Measurements from ENCODE around the gene PELI2.
A peak's percentile ranks its signal among the peaks of the same experiment; 100 is the strongest.

The PELI2 gene

GRCh38 chr14:56175773-56176172 is 57.6 kb downstream of the PELI2 start:
- no peak for DNase-seq

- peak; percentile 17 for DNase-seq
Observed at GRCh38 chr14:56176530-56176929, 58.3 kb downstream of the PELI2 start.

DNA sequence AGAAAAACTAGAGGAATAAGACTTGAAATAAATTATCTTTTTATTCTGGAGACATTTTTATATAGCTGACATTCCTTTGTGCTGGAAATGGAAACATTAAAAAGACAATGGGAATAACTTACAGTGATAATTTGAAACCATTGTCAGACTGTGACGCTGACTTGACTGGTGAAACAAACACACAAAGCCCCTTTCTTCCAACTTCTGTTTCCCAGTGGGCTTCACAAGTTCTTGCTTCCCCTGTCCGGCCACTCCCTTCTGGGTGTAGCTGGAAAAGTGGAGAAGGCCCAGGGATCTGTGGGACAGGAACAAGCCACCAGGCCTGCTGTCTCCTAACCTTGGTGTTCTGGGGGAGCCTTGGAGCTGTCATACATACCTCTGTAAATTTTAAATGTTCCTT is 58.8 kb downstream of the PELI2 start:
- no peak for DNase-seq

DNA sequence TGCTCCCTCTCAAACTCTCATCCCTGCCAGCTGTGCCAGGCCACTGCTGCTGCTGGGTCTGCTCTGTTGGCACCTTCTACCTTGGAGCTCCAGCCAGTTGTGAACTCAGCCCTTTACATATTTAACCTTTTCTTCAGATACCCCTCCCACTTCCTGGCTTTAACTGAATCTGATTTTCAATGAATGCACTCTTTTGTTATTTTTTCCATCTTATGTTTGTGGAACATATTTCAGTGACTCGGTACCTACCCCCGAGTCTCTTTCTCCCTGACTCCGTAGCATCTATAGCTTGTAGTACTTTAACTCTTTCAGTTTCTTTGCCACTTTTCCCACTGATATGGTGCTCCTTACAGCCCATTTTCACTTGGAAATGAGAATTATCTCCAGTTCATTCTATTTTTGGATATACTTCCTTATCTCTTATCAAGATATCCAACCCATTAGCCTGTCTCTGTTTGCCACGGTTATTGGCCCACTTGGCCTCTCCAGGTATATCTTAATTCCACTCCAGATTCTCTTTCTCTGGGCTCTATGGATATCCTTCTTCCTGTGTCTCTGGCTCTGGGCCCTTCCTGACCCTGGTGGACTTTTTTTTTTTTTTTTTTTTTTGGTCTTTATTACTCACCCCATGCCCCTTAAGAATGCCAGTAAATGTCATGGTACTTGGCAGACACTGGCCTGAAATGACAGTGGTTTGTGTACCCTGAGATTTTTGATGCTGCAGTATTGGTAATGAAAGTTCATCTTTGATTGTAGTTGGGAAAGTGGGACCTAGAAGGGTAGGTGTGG is 62.7 kb downstream of the PELI2 start:
- no peak for DNase-seq

- DNase-seq = peak; percentile 97
Observed at GRCh38 chr14:56181681-56182085, 63.5 kb downstream of the PELI2 start.

GRCh38 chr14:56182410-56182809 is 64.2 kb downstream of the PELI2 start:
- DNase-seq = no peak

- no peak for DNase-seq
Observed at GRCh38 chr14:56183631-56184157, 65.5 kb downstream of the PELI2 start.

GRCh38 chr14:56185992-56186391 is 67.8 kb downstream of the PELI2 start:
- DNase-seq = no peak

- no peak for DNase-seq
Observed at GRCh38 chr14:56187736-56188135, 69.5 kb downstream of the PELI2 start.

DNA sequence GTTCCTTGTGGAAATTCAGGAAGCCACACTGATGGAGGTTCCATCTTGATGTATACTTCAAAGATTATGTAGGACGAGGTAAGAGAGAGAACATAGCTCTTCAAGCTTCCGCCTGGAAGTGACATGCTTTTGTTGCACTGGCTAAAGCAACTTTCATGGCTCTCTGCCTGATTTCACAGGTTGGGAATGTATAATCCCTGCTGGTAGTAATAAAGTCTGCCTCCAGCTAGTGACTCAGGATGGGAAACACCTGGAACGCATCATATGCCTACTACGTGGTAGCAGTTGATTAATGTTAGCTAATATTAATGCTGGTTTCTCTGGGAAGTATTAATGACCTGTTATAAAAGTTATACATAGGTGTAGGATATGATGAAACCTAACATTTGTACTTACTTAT is 71.1 kb downstream of the PELI2 start:
- no peak for DNase-seq

- DNase-seq = no peak
Observed at GRCh38 chr14:56193347-56193746, 75.1 kb downstream of the PELI2 start.

GRCh38 chr14:56194042-56194441 is 75.8 kb downstream of the PELI2 start:
- no peak for DNase-seq

- no peak for DNase-seq
Observed at GRCh38 chr14:56195223-56195622, 77.0 kb downstream of the PELI2 start.

- DNase-seq = peak; percentile 17
Observed at GRCh38 chr14:56195704-56196103, 77.5 kb downstream of the PELI2 start.

DNA sequence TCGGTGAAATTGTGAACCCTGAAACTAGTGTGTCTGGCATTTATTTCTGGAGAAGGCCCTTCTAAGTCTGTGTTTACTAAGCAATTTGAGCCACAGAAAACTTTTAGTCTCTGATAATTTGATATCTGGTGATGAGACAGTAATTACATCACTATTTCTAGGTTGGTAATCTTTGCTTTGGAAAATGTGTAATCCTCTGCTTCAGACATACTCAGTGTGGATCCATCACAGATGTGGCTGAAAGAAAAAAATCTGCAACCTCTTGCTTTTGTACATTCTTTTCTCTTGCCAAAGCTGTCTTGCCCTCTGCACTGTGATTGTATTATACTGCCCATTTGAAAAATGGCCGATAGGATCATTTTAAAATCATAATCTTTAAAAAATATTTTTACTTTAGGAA is 78.1 kb downstream of the PELI2 start:
- no peak for DNase-seq

- no peak for DNase-seq
Observed at GRCh38 chr14:56197150-56197549, 78.9 kb downstream of the PELI2 start.

GRCh38 chr14:56198438-56198837 is 80.2 kb downstream of the PELI2 start:
- DNase-seq = no peak

DNA sequence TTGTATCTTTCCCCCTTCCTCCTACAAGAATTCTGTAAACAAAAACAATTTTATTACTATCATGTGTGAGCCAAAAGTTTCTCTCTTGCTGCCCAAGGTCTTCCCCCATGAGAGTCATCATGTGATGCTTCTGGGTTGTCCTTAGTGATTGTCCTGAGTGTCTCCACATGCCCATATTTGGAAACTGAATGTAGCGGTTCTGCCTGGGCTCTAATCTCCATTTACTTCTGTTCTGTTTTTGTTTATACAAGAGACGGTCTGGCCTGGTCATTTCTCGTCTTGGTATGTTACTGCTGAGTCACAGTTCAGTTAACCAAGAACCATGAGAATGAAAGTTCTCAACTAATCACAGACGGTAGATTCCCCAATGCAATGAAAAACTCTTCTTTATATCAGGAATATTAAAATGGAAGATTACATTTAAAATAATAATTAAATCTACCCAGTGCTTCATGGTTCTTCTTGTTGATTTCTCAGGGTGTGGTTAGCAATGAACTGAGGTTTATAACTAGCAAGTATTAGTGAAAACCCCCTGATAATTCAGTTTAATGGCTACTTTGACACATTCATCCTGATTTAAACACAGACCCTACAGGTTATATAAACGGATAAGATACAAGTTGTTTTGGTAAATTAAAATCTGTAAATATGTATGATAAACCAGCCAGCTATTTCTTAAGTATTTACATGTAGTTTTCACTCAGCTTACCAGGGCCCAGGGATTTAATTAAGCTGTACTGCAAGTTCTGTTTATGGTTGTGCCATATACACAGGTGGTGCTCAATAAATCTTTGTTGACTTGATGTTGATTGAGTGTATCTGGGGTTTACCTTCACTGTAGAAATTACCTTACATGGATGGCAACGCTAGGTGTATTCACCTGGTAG is 81.1 kb downstream of the PELI2 start:
- no peak for DNase-seq

GRCh38 chr14:56199982-56200577 is 81.9 kb downstream of the PELI2 start:
- no peak for DNase-seq

- no peak for DNase-seq
Observed at GRCh38 chr14:56202256-56202655, 84.0 kb downstream of the PELI2 start.

GRCh38 chr14:56205881-56206280 is 87.7 kb downstream of the PELI2 start:
- DNase-seq = no peak

GRCh38 chr14:56206596-56206995 is 88.4 kb downstream of the PELI2 start:
- DNase-seq = no peak

GRCh38 chr14:56207626-56208292 is 89.5 kb downstream of the PELI2 start:
- DNase-seq = peak; percentile 43
